Fibroblast of the aortic adventitia (primary cell): Measurements from ENCODE around the gene RNF145. TPM values are rescaled to one million over a fixed set of nuclear protein-coding genes. Genes with fewer than 3 reads are reported as not detected.
"Not testable (repeated sequence)": the region's sequence is repeated elsewhere in the genome, so short reads cannot be mapped to it uniquely, and the experiment has no call there.

Source experiments
- DNase-seq: peaks from one replicate; pipeline ENCODE4 v3.0.0-alpha.2; 2010; ENCODE audit warnings: low read depth
- H3K4me3 ChIP-seq: 2 replicates; pipeline ENCODE4 v1.5.1; 2011; ENCODE audit warnings: low read depth, mild to moderate bottlenecking, control low read depth, low read length, moderate library complexity
- CTCF ChIP-seq: IDR thresholded peaks from 2 replicates; pipeline ENCODE4 v1.5.1; 2011; ENCODE audit warnings: mild to moderate bottlenecking, low read length, control low read depth, inconsistent platforms; ENCODE audit not compliant: insufficient read depth
- total RNA-seq: library from RNA; depleted of rRNA; stranded (reverse); fragments of >200 nt; gene quantifications from 2 replicates; pipeline ENCODE4 v1.2.3, GENCODE V29; 2012; ENCODE audit warnings: low replicate concordance

RNF145 gene
- total RNA-seq, 1 donor, result 35.2 TPM

- H3K4me3 ChIP-seq, result no peak overlapping the region
- TF ChIP-seq CTCF, result no peak
- no peak for DNase-seq
Observed at GRCh38 chr5:159166416-159166815, 42.9 kb downstream of the RNF145 start.

- DNase-seq, result no peak
- no peak for TF ChIP-seq CTCF
- H3K4me3 ChIP-seq, result no peak overlapping the region
Observed at GRCh38 chr5:159163701-159164046, 45.7 kb downstream of the RNF145 start.

DNA sequence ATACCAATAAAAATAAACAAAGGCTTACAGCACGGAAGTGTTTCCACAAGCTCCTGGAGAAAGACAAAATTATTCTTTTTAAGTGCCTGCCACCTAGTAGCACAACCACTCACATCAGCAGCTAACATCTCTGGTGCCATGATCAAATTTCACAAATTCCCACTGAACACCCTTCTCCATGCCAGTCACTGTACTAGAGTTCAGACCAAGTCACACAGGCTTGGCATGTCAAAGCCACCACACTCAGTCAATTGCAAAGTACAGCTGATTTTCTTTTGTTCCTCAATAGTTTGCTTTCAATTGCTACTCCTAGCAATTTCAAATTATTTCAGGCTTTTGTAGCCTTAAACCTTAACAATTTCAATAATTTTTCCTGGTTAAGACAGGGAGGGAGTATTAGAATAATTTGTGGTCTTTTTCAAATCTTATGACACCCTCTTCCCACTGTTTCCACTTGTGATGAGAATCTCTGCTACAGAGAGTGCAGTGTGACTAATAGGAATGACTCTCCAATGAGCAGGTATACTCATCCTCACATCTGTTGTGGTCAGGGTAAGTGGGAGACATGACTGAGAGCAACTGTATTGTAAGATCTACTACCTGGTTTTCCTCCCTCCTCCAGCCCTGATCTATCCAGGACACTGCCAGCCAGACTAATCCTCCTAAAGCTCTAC lies 46.2 kb downstream of the RNF145 start:
- no peak overlapping the region for H3K4me3 ChIP-seq
- peak; percentile 27 for DNase-seq
- TF ChIP-seq CTCF, result no peak

DNA sequence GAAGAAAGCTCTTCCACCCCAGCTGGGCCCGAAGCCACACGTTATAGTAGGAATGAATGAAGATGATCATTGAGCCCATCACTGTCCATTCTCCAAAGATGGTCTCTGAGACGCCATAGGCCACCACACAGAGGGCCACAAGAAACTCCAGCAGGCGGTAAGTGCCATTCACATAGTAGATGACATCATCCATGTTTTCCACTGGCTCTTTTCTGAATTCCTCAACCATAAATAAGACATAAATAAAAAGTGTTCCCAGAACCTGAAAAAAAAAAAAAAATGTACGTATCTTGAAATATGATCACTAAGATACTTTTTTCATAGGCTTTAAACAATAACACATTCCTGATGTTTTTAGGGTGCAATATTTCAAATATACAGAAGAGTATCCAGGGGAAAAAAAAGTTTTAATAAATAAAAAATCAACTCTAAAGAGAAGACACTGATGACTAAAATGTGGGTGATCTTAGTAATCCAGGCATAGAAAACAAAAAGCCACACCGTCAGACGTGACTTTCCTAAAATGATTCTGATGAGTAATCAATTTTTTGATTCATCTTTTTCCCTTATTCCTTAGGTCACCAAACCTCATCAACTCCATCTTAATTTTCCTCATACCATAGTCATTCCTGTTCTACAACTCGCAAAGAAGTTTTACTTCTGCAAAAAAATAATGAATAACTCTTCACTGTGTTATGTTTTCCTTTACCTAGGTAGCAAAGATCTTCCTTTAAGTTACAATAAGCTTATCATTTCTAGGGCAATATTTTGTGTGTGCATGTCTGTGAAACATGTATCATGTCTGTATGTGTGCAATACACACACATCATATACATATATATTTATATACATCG lies 47.8 kb downstream of the RNF145 start:
- no peak overlapping the region for H3K4me3 ChIP-seq
- TF ChIP-seq CTCF, result no peak
- no peak for DNase-seq

DNA sequence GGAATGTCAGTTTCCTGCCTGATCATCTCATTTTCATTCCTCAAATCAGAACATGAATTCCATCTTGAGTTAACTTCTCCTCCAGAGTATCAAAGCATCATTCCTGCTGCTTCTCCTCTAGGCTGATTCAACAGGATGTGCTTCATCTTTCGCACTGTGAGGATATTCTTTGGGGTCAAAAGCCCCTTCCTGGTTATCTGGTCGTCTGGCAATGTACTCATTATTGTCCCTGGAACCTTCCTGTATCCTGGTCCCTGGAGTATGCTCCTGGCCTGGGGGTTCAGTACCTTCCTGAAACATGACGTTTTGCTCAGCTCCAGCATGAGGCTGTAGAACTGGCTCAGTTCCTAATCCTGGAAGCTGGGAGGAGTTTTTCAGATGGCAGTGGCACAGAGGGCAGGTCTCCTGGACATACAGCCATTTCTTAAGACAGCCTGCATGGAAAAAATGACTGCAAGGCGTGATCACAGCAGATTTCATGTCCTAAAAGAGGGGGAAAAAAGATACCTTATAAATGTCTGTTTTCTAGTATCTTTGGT lies 50.7 kb downstream of the RNF145 start:
- DNase-seq, H3K4me3 ChIP-seq: not testable (repeated sequence)

GRCh38 chr5:159157552-159157951 lies 51.8 kb downstream of the RNF145 start:
- no peak for DNase-seq
- no peak for TF ChIP-seq CTCF
- H3K4me3 ChIP-seq, result no peak overlapping the region
